Body of pancreas (tissue), 4 donors: ENCODE results near the gene ART5.

Source experiments
- POLR2A ChIP-seq, 3 donors: fragments of 450-650 bp; IDR thresholded peaks; one replicate each; pipeline ENCODE4 v1.6.1; 2016; ENCODE audit warnings: antibody characterized with exemption in 3 of 3, mild to moderate bottlenecking in 2 of 3
- TF ChIP-seq, protein P1 (sequence below), 7 experiments: fragments of 450-650 bp in 4 of 7; fragments of 200-600 bp in 3 of 7; sonication (generic) in 3 of 7; IDR thresholded peaks; one replicate each; pipeline ENCODE4 v1.5.1; 2016 to 2019; ENCODE audit warnings: antibody characterized with exemption in 7 of 7

GRCh38 chr11:3671334-3672254 lies 29.8 kb upstream of the ART5 start, which contains the start of gene CHRNA10:
- TF ChIP-seq, protein P1, sequence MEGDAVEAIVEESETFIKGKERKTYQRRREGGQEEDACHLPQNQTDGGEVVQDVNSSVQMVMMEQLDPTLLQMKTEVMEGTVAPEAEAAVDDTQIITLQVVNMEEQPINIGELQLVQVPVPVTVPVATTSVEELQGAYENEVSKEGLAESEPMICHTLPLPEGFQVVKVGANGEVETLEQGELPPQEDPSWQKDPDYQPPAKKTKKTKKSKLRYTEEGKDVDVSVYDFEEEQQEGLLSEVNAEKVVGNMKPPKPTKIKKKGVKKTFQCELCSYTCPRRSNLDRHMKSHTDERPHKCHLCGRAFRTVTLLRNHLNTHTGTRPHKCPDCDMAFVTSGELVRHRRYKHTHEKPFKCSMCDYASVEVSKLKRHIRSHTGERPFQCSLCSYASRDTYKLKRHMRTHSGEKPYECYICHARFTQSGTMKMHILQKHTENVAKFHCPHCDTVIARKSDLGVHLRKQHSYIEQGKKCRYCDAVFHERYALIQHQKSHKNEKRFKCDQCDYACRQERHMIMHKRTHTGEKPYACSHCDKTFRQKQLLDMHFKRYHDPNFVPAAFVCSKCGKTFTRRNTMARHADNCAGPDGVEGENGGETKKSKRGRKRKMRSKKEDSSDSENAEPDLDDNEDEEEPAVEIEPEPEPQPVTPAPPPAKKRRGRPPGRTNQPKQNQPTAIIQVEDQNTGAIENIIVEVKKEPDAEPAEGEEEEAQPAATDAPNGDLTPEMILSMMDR (IDR thresholded peaks at IDR 0.05), result no peak
- TF ChIP-seq POLR2A (IDR thresholded peaks at IDR 0.05), result no peak
